Mononuclear cell (primary cell): Measurements from ENCODE around the gene LCTL. TPM values are rescaled to one million over a fixed set of nuclear protein-coding genes. Genes with fewer than 3 reads are reported as not detected.
"Not testable (repeated sequence)": the region's sequence is repeated elsewhere in the genome, so short reads cannot be mapped to it uniquely, and the experiment has no call there.

ENCODE experiments used
- H3K27me3 ChIP-seq: 2 replicates; pipeline ENCODE4 v1.6.0; 2011; ENCODE audit warnings: low read length, control low read depth; ENCODE audit not compliant: insufficient read depth
- H3K4me1 ChIP-seq: 2 replicates; pipeline ENCODE4 v1.5.1; 2011; ENCODE audit warnings: mild to moderate bottlenecking, low read length, control low read depth; ENCODE audit not compliant: insufficient read depth
- H3K4me3 ChIP-seq: 2 replicates; pipeline ENCODE4 v1.5.1; 2011; ENCODE audit warnings: mild to moderate bottlenecking, low read length, moderate library complexity
- H3K9me3 ChIP-seq: 2 replicates; pipeline ENCODE4 v1.5.1; 2011; ENCODE audit warnings: low read depth, mild to moderate bottlenecking, control low read depth, low read length
- total RNA-seq: library from RNA; depleted of rRNA; stranded (reverse); fragments of >200 nt; gene quantifications from one replicate; pipeline ENCODE4 v1.2.3, GENCODE V29; 2012

The LCTL gene
- total RNA-seq, 1 donor, result not detected

DNA sequence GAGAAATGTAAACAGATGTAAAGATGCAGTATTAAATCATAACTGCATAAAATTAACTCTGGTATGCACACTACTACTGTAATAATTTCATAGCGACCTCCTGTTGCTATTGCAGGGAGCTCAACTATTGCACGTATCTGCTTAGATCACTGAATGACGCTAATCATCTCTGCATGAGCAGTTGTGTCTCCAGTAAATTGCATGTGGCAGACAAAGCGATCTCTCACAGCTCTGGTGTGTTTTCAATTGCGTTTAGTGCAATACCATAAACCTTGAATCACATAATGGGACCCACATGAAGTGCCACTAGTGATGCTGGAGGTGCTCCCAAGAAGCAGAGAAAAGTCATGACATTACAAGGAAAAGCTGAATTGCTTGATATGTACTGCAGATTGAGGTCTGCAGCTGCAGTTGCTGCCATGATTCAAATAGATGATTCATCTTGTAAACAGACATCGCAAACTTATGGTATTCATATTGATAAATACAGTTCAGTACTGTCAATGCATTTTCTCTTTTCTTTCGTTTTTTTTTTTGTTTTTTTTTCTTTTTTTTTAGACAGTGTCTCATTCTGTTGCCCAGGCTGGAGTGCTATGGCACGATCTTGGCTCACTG is 30.2 kb upstream of the LCTL start:
- Histone ChIP-seq H3K4me1 (no peaks in the 10 kb centered on the region), H3K27me3 (no peaks in the 10 kb centered on the region), H3K9me3 (no peaks in the 10 kb centered on the region), H3K4me3 (no peak overlapping the region)

DNA sequence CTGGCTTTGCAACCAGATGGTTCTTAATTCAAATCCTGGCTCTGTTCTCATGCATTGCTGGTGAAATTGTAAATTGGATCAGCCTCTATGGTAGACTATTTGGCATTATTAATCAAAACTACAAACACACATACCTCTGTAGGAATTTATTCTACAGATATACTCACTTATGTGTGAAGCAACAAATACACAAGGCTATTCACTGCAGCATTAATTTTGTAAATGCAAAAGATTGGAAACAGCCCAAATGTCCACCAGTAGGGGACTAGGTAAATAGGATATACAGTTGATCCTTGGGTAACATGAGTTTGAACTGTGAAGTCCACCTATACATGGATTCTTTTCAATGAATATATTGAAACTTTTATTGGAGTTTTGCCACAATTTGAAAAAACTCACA is 29.5 kb upstream of the LCTL start:
- H3K4me3 ChIP-seq, result no peak overlapping the region
- H3K4me1 ChIP-seq, result no peaks in the 10 kb centered on the region
- H3K27me3 ChIP-seq, result no peaks in the 10 kb centered on the region
- H3K9me3 ChIP-seq, result no peaks in the 10 kb centered on the region

GRCh38 chr15:66594836-66595235 is 29.0 kb upstream of the LCTL start:
- H3K4me3 ChIP-seq, result no peak overlapping the region
- H3K27me3 ChIP-seq, result no peaks in the 10 kb centered on the region
- no peaks in the 10 kb centered on the region for H3K4me1 ChIP-seq
- no peaks in the 10 kb centered on the region for H3K9me3 ChIP-seq

DNA sequence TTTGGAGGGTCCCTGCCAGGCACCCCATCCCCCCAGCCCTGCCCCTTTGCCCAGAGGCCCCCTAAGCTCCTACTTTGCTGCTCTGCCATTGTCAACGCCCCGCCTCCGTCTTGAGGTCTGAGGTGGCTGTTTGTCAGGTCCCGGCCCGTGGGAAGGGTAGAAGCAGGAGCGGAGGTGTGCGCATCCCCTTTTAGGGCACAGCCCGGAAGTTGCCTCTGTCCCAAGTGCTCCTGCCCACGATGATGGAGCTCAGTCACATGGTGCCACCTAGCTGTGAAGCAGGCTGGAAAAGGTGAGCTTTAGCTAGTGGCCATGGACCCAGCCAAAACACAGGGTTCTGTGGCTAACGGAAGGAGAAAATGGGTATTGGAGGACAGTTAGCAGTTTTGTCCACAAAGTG is 28.5 kb upstream of the LCTL start:
- no peaks in the 10 kb centered on the region for H3K9me3 ChIP-seq
- H3K4me3 ChIP-seq, result no peak overlapping the region
- no peaks in the 10 kb centered on the region for H3K4me1 ChIP-seq
- H3K27me3 ChIP-seq, result no peaks in the 10 kb centered on the region

DNA sequence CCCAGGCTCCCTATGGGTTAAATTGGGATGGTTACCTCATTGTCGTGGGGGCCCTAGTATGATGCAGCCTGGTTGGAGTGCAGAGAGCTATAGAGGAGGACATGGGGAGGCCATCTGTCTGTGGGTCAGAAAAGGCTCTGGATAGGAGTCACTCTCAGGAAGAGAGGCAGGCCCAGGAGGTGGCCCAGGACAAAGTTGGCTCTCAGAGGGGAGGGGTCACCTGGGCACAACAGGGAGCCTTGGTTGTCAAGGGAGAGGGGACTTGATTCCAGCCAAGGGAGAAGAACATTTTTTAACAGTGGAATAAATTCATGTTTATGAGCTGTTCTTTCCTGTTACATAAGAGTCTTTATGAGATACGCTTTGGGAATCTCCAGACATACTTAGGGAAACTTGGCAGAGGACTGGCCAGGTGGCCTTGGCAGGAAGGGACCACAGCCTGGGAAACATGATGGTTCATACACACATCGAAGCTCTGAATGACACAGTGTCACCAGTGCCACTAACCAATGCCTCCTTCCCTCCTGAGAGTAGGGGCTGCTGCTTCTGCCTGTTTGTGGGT is 27.5 kb upstream of the LCTL start:
- no peaks in the 10 kb centered on the region for H3K4me1 ChIP-seq
- no peak overlapping the region for H3K4me3 ChIP-seq
- no peaks in the 10 kb centered on the region for H3K9me3 ChIP-seq
- H3K27me3 ChIP-seq, result no peaks in the 10 kb centered on the region

DNA sequence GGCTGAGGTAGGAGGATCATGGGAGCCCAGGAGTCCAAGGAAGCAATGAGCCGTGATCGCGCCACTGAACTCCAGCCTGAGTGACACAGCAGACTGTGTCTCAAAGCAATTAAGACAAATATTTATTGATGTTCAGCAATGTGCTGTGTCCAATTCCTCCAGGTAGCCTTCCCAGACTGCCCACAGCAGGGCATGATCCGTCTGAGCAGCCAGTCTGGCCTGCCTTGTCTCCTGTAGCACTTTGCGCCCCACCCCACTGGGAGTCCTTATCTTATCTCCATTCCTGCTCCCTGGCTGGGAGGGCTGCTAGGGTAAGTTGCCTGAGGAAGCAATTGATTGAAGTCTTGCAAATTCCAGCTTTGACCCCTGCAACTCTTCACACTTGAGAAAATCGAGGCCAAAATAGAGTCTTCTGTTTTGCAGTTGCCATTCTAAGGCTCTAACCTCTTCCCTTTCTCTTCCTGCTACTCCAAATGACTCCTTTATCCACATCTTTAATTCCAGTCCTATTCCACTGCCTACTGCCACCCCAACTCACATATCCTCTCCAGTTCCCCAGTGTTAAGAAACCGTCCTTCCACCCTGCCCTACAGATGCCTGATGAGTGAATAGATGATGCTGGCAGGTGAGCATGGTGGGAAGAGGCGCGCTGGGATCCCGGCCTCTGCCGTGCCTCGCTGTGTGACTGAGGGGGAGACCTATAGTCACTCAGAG is 26.9 kb upstream of the LCTL start:
- Histone ChIP-seq H3K27me3 (no peaks in the 10 kb centered on the region), H3K9me3 (no peaks in the 10 kb centered on the region), H3K4me3 (no peak overlapping the region), H3K4me1 (no peaks in the 10 kb centered on the region)

GRCh38 chr15:66591322-66591862 is 25.6 kb upstream of the LCTL start:
- Histone ChIP-seq H3K4me3 (no peak overlapping the region), H3K9me3 (no peaks in the 10 kb centered on the region), H3K4me1 (no peaks in the 10 kb centered on the region), H3K27me3 (no peaks in the 10 kb centered on the region)

- Histone ChIP-seq H3K4me3 (no peak overlapping the region), H3K4me1 (no peaks in the 10 kb centered on the region), H3K9me3 (no peaks in the 10 kb centered on the region), H3K27me3 (no peaks in the 10 kb centered on the region)
Observed at GRCh38 chr15:66590435-66590834, 24.6 kb upstream of the LCTL start.

GRCh38 chr15:66589429-66589828 is 23.6 kb upstream of the LCTL start:
- H3K4me1 ChIP-seq, H3K9me3 ChIP-seq, H3K4me3 ChIP-seq, H3K27me3 ChIP-seq: not testable (repeated sequence)

- H3K9me3 ChIP-seq, result no peaks in the 10 kb centered on the region
- no peaks in the 10 kb centered on the region for H3K4me1 ChIP-seq
- H3K4me3 ChIP-seq, result no peak overlapping the region
- H3K27me3 ChIP-seq, result no peaks in the 10 kb centered on the region
Observed at GRCh38 chr15:66588971-66589370, 23.2 kb upstream of the LCTL start.

- Histone ChIP-seq H3K27me3 (no peaks in the 10 kb centered on the region), H3K4me1 (no peaks in the 10 kb centered on the region), H3K4me3 (no peak overlapping the region), H3K9me3 (no peaks in the 10 kb centered on the region)
Observed at GRCh38 chr15:66588537-66588936, 22.7 kb upstream of the LCTL start.

DNA sequence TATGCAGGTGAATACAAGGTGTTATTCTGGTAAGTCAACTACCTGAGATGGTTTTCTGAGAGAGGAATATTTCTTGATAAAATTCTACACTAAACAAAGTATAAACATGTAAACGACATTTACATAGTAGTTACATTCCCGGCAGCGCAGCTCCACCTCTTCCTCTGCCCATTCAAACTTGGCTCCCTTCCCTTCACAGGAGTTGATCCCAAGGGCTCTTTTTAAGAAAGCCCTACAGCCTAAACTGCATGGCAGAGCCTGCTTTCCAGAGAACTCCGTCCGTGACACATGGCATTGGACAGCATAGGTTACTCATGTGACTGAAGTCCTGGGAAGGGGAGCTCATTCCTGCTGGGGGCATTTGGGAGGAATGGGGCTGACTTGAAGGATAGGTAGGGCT is 22.0 kb upstream of the LCTL start:
- Histone ChIP-seq H3K4me1 (no peaks in the 10 kb centered on the region), H3K4me3 (no peak overlapping the region), H3K27me3 (no peaks in the 10 kb centered on the region)

GRCh38 chr15:66587020-66587419 is 21.2 kb upstream of the LCTL start:
- H3K27me3 ChIP-seq, result no peaks in the 10 kb centered on the region
- H3K4me1 ChIP-seq, result no peaks in the 10 kb centered on the region
- H3K9me3 ChIP-seq, result no peaks in the 10 kb centered on the region
- H3K4me3 ChIP-seq, result no peak overlapping the region

More for the DNA sequence above, 22.0 kb upstream of the LCTL start:
- no peaks in the 10 kb centered on the region for H3K9me3 ChIP-seq

- H3K4me1 ChIP-seq, result no peaks in the 10 kb centered on the region
- H3K9me3 ChIP-seq, result no peaks in the 10 kb centered on the region
- H3K27me3 ChIP-seq, result no peaks in the 10 kb centered on the region
- H3K4me3 ChIP-seq, result no peak overlapping the region
Observed at GRCh38 chr15:66586155-66586976, 20.6 kb upstream of the LCTL start.

- Histone ChIP-seq H3K4me1 (no peaks in the 10 kb centered on the region), H3K27me3 (no peaks in the 10 kb centered on the region), H3K4me3 (no peak overlapping the region), H3K9me3 (no peaks in the 10 kb centered on the region)
Observed at GRCh38 chr15:66581972-66582537, 16.3 kb upstream of the LCTL start.
